IPS DF 4.7 (cell line): ENCODE measurements around the gene MGAT4A.

Experiments used
- DNase-seq: peaks from one replicate; pipeline ENCODE4 v3.0.0-alpha.2; 2013; ENCODE audit warnings: low spot score; ENCODE audit errors: extremely low read depth

MGAT4A gene

GRCh38 chr2:98658816-98659490 lies 72.0 kb downstream of the MGAT4A start:
- no peak for DNase-seq

- DNase-seq: no peak
Observed at GRCh38 chr2:98656800-98657199, 74.1 kb downstream of the MGAT4A start.

- DNase-seq: no peak
Observed at GRCh38 chr2:98654699-98655495, 76.0 kb downstream of the MGAT4A start.

- DNase-seq: no peak
Observed at GRCh38 chr2:98650998-98651397, 79.9 kb downstream of the MGAT4A start.

- DNase-seq: no peak
Observed at GRCh38 chr2:98649992-98650375, 80.9 kb downstream of the MGAT4A start.

GRCh38 chr2:98649135-98649991 lies 81.6 kb downstream of the MGAT4A start:
- DNase-seq: peak; percentile 69

- DNase-seq: no peak
Observed at GRCh38 chr2:98648451-98648850, 82.5 kb downstream of the MGAT4A start.

- no peak for DNase-seq
Observed at GRCh38 chr2:98647636-98648035, 83.3 kb downstream of the MGAT4A start.

- DNase-seq: no peak
Observed at GRCh38 chr2:98643496-98644100, 87.3 kb downstream of the MGAT4A start.

GRCh38 chr2:98637401-98638147 lies 93.4 kb downstream of the MGAT4A start:
- DNase-seq: no peak

GRCh38 chr2:98634406-98635092 lies 96.4 kb downstream of the MGAT4A start:
- DNase-seq: peak; percentile 38

GRCh38 chr2:98632351-98632750 lies 98.6 kb downstream of the MGAT4A start:
- no peak for DNase-seq

- DNase-seq: no peak
Observed at GRCh38 chr2:98623657-98624056, 107.3 kb downstream of the MGAT4A start.

GRCh38 chr2:98617149-98617548 lies 113.8 kb downstream of the MGAT4A start:
- DNase-seq: no peak

GRCh38 chr2:98615481-98615880 lies 115.5 kb downstream of the MGAT4A start:
- DNase-seq: no peak

- no peak for DNase-seq
Observed at GRCh38 chr2:98614024-98614739, 116.8 kb downstream of the MGAT4A start.

- DNase-seq: no peak
Observed at GRCh38 chr2:98608962-98609604, 121.8 kb downstream of the MGAT4A start.

- peak; percentile 51 for DNase-seq
Observed at GRCh38 chr2:98608116-98608961, 122.6 kb downstream of the MGAT4A start, which contains the start of the genes COA5 and UNC50. COA5 (minus strand) TSS chr2:98608512; CDS start chr2:98608405, 107 bp downstream. UNC50 (plus strand) TSS chr2:98608589; CDS start chr2:98609760, 1,171 bp downstream.
